Measurements from ENCODE around the gene SHISA8.
A peak's percentile ranks its signal among the peaks of the same experiment; 100 is the strongest.

SHISA8 gene

DNA sequence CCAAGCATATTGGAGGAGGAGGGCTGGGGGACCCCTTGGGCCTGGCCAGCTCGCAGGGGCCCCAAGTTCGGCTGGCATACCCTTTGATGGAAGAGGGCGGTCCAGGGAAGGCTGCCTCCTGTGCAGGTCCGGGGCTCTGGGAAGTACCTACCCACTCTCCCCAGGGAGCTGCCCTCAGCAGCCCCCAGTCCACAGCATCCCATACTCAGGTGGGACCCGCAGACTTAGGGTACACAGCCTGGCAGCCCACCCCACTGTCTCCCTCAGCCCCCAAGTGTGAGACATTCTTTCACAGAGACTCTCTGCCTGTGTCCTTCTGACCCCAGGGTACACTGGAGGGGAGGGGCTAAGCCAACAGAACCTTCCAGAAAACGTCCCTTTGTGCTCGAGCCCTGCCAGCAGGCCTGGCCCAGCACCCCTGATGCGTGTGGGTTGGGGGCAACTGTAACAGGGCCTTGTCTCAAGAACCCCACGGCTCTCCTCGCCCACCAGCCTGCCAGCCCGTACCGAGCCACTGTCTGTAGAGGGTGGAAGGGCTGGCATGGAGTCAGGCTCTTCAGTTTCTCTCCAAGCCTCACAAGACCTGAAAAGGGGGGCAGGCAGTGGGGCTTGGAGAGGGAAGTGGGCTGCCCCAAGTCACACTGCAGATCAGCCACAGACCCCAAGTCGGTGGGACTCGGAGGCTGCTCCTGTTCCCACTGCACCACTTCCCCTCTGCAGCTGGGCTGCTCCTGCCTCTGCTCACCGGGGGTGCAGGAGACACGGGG is 18.7 kb upstream of the SHISA8 start:
- no peak for DNase-seq

DNA sequence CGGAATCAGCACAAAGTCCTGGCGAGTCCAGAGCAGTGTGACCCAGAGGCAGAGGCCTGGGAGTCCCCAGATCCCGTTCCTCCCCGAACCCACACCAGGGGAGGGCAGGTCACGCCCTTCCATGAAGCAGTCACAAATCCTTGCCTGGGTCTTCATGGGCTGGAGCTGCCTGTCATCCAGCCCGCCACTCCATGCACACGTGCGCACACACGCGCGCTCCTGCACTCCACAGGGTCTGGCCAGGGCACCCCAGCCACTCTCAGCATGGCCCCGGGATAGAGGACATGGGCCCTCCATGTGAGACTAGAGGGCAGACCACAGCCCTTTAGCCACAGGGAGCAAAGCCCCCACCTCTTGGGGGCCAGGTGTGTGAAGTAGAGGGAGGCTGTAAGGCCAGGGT is 17.5 kb upstream of the SHISA8 start:
- no peak for DNase-seq

DNA sequence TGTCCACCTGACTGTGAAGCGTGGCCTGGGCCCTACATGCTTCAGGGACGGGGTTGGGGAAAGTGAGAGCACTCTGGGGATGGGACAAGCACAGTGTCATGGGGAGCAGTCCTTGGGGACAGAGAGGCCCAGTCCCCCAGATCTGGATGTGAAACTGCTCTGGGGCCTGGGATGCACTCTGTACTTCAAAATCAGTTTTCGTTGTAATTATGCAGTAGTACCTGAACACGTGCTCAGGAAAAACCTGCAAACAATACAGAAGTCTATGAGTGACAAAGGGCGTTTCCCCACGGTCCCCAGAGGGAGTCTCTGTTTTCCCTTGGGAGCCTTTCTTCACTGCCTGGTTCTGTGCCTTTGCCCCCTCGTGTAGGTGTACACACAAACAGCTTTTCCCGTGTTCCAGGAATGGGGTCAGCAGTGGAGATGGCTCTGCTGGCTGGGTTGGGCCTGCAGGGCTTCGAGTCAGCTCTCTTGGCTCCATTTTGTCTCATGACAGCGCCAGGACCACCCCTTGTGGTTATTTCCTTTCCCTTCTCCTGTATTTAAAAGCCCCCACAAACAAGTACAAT is 16.9 kb upstream of the SHISA8 start:
- no peak for DNase-seq

DNA sequence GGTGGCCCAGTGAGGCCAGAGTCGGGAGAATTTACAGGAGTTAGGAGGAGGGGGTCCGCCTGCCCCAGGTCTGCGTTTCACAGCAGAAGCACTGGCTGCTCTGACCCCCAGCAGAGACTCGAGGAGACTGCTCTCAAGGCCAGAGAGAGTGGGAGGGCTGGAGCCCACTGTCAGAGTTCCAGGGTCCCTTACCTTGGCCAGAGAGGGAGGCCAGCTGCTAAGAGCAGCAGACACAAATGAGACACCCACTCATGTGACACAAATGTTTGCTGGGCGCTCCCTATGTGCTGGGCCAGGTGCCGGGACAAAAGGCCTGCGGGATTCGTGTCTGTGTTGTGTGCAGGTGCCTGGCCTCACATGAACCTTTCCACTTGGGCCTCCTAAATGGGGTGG is 14.5 kb upstream of the SHISA8 start:
- DNase-seq: no peak

DNA sequence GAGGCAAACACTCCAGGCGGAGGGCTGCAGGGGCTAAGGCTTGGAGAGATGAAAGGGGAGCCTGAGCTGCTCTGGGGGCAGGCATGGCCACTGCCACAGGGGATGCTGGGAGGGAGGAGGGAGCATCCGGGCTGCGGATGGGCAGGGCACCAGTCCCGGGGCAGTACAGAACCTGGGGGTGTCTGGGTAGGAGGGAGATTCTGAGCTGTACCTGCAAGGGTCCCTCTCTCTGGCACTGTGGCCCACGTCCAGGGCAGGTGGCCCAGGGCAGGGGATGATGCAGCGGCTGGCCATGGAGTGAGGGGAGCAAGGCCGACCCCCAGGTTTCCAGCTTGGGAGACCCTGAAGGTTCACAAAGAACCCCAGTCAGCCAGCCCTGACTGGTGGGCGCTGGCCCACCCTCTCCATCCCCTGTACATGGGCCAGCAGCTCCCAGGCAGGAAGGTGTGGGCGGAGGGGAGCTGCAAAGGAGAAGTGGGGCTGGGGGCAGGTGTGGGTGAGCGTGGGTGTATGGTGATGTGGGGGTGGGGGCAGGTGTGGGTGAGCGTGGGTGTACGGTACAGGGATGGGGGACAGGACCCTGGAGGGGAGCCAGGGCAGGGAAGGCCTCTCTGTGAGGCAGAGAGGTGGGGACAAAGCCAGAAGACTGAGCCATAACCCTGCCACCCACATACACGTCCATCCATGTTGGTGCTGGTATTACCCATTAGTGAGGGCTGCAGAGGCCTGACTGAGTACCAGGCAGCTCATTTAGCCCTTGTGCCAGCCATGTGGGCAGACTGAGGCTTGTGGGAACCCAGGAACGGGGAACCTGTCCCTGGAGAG is 13.9 kb upstream of the SHISA8 start:
- DNase-seq: no peak

DNA sequence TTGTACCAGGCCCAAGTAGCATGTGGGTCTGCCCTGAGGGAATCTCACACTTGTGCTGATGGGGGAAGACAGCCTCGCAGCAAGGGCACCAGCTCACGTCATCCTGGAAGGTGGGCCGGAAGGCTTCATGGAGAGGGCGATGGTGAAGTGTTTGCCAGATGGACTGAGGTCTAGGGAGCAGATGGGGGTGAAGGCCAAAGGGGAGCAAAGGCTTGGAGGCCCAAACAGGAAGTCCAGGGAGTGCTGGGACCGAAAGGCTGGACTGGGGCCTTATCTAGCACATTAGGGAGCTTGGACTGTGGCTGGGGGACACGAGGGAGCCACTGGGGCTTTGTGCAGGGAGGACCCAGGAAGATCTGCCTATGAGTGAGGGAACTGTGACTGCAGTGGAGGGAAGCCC is 12.9 kb upstream of the SHISA8 start:
- DNase-seq: no peak

DNA sequence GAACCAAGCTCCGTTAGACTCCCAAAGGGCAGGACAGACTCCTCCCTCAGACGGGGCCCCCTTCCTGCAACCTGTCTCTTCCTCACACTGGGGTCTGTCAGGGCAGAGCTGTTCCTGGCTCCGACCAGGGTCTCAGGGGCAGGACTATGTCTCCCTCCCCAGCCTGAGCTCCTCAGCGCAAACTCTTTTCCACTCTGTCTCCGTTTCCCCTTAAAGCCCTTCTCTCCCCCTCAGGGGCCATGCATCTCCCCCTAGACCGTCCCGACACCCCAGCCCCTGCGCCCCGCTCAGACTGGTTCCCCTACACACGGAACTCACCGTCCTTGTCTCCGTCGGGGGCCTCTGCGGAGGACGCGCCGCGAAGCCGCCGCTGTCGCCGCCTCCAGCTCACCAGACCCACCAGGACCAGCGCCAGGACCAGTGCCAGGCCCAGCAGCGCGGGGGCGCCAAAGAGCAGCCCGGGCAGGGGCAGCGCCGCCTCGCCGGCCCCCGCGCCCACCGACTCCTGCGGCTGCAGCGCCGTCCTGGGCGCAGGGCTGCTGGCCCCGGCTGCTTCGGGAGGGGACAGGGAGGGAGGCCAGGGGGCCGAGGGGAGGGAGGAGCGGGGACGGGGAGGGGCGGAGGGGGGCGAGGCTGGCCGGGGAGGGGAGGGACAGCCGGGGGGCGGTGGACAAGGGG is 11.0 kb upstream of the SHISA8 start:
- no peak for DNase-seq

DNA sequence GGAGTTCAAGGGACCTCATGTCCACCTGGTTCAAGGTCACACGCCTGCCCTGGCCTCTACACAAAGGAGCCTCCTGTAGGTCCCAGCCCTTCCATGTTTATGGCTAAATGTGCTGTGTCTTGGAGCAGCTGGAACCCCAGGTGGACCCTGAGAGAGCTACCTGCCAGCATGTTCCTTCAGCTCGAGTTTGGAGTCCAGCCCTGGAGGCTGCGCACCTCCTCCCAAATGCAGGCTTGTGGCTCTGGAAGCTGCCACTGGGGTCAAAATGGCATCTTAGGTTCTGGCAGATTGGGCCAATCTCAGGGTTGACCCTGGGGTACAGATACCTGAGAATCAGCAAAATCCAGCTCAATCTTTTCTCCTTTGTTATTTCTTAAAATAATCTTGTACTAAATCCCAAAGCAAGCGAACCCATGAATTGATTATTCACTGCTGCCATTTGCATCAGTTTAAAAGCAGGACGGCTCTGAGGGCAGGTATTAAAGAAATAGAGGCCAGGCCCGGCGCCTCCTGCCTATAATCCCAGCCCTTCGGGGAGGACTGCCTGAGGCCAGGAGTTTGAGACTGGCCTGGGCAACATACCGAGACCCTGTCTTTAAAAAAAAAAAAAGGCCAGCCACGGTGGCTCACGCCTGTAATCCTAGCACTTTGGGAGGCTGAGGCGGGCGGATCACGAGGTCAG is 8.9 kb upstream of the SHISA8 start:
- DNase-seq: no peak

DNA sequence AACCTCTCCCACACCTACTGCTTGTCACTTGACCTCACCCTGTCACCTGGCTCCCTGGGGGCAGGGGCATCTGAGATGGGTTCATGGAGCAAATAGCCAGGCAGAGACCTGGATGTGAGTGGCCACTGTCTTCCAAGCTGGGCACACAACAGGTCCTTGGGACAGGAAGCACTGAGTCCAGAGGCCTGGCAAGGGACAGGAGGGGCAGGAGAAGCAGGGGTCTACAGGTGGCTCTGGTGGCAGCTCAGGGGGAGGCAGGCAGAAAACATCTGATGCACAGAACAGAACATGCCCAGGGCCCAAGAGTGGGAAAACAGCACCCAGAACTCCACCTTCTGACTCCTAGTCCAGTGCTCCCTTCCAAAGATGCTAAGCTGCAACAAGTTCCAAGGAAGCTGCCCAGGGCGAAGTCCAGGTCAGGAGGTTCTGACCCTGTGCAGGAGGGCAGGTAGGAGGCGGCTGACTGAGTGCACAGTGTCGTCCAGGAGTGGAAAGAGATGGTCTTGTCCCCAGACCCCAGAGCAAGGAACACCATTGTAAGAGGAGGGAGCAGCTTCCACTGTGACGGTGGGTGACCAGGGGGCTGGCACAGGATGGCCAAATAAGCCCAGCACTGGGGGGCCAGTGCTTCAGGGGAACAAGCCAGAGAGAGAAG is 8.2 kb upstream of the SHISA8 start:
- no peak for DNase-seq

DNA sequence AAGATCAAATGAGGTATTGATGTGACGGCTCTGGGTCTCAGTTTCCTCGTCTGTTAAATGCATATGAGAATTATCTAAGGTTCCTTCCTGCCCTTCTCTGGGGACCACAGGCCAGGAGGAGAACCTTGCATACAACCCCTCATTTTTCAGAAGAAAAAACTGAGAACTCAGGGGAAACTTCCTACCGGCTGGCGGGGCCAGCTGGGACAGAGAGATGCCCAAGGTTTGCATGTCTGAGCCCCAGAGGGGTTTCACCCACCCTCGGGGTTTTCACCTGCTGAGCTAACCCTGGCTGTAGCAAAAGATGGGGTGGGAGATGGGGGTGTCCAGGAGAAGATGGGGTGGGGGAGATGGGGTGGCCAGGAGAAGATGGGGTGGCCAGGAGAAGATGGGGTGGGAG is 7.5 kb upstream of the SHISA8 start:
- DNase-seq: no peak

DNA sequence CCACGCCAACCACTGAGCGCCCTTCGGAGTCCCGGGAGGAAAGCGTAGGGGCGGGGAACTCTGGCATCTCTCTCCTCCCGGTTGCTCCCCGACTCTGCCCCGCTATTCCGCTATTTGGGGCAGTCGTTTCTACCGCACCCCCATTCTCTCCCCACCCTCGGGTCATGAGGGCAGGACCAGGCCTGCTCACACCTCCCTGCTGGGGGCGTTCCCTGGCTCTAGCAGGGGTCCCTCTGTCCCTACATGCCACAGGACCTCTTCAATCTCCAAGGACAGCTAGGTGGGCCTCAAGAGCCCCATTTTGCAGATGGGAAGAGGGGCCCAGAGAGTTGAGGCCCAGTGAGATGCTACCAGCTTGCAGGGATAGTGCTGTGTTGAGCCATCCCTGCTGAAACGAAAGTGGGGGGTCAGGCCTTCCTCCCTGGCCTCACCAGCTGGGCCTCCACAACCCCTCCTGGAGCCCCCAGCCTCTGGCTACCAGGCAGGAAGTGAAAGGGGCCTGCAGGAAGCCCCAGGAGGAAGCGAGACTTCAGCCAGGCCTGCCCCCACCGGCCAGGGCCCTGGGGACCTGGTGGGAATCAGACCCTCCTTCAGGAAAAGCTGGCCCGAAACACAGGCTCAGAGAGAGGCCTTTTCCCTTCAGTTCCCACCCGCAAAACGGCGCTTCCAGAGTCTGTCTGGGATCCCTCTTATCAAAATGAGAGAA is 5.5 kb upstream of the SHISA8 start:
- no peak for DNase-seq

DNA sequence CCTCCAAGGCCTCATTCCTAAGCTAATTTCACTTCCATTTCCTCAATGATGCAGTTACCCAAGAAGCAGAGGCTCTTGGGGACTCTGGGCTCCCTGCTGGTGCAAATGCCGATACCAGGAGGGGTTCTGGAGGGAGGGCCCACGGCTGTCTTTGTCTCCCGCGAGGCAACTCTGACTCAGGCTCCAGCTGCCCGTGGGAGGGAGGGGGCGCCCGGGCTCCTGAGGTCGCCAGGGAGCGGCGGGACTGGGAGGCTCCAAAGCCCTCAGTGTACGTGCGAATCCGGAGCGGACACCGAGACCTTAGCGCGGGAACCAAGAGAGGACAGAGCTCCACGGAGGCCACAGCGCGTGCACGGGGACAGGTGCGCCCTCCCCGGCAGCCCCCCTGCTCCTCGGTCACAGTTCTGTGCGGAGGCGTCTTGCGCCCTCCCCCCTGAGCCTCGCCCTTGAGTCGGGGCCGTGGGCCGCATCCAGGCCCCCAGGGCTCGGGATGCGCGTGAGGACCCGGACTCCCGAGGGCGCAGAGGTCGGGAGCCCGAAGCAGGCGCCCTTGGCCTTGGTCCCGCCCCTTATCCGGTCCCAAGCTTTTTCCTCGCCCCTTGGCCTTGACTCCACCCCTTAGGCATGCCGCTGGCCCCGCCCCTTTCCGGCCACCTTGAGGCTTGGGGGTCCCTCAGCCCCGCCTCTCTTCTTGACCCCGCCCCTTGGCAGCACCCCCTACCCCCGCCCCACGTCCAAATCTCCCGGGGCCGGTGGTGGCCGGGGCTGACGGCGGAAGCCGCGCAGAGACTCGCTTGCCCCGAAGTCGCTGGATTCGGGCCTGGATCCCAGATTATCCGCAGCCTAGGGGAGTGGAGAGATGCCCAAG is 4.7 kb upstream of the SHISA8 start:
- peak; percentile 65 for DNase-seq

DNA sequence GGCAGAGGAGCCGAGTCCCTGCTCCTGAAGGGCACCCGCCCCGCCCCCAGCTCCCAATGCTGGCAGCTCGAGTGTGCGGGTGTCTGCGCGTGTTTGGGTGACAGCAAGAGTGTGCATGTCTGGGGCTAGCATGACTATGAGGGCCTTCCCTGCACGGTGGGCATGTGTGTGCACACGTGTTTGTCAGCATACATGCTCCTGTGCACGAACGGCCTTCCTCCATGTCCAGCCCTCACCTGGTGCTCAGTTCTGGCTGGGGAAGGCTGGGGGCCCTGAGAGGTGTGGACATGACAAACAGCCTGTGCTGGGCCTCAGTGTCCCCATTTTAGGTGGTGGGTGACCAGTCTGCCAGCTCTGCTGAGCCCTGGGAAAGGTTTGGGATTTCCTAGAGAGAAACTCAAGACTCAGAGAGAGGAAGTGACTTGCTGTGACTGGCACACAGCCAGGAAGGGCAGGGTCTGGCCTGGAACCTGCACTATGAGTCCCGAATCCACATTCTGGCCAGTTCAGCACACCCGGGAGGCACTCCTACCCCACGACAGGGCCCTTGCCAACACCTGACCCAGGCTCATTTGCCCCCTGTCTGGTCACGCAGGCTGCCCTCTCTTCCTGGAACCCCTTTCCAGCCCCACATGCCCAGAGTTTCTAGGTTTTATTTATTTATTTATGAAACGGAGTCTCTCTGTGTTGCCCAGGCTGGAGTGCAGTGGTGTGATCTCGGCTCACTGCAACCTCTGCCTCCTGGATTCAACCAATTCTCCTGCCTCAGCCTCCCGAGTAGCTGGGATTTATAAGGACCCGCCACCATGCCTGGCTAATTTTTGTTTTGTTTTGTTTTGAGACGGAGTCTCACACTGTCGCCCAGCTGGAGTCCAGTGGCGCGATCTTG is 3.3 kb upstream of the SHISA8 start:
- DNase-seq: no peak

DNA sequence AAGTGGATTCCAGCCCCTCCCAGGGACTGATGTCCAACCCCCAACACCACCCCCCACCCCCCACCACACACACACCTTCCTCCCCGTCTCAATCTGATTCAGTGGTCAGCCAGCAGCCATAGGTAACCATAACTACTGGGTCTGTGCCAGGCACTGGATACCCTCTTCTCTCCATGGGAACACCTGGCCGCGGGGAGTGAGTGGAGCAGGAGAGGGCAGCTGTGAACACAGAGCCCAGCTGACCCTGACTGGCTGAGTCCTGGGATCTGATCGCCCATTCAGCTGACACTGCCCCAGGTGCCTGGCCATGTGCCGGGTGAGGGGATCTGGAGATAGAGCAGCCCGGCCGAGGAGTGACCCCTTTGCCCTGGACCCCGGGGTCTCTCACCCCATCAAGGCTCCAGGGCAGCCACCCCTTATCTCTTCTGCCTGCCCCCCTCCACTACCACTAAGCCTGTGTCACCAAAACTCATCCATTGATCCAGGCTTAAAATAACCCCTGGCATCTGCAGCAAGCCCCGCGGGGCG is 2.6 kb upstream of the SHISA8 start:
- DNase-seq: no peak

DNA sequence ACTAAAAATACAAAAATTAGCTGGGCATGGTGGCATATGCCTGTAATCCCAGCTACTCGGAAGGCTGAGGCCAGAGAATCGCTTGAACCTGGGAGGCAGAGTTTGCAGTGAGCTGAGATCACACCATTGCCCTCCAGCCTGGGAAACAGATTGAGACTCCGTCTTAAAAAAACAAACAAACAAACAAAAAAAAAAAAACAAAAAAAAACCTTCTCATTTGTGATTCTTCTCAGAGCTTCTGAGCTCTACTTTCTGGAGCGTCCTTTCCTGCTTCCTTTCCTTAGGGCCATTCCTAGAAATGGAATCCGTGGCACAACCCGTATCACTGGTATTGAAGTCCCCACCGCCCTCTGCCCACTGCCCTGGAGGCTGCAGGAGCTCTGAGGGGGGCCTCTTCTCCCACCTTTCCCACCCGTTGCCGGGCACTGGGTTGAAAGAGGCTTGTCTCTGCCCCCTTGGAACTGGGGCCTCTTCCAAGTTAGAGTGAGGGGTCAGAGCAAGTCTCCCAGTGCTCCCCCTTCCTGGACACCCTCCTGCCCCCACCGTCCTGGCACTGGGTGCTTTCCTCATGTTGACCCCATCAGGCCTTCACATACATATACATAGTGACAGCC is 2.0 kb upstream of the SHISA8 start:
- no peak for DNase-seq

DNA sequence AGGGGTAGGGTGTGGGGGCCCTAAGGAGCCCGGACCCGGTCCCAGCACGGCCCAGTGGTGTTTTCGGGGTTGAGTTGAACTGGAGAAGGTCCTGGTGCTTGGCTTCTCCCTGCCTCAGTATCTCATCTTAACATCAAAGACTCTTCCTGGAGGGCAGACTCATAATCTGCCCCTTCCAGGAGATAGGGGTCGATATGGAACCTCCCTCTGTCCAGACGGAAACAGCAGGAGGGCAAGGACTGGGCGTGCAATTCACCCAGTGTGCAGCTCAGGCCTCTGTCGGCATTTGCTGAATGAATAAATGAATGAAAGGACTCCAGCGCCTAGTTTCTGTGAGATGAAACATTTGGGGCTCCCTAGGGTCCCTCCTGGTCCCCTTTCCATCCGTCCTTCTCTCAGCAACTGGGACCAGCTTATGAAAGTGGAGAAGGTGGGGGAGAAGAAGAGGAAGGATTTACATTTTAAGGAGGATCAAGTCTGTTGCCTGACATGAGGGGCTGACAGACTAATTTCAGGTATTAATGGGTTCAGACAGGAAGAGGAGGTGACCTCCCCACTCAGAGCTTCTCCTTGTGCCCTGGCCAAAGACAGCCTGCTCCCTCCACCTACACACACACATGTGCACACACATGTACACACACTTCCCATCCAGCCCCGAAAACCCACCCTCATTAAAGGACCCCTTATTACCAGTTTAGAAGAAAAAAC is 1.1 kb upstream of the SHISA8 start:
- DNase-seq: no peak

DNA sequence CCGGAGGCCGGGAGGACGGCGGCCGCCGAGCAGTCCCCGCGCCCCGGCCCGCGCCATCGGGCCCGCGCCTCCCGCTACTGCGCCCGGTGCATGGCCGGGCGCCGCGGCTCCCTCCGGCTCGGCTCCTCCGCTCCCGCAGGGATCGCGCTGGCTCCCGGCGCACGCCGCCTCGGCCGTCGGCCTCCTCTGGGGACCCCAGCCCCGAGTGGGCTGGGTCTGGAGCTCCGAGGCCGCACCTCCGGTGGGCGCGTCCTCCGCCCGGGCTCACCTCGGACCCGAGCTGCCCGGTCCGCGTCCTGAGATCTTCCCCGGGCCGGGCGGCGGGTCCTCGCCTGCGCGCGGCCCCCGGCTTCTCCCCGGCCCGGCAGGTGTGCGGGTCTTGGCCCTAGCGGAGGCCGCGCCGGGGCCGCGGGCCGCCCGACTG is 251 bp downstream of the SHISA8 start:
- DNase-seq: no peak

Data from retina (tissue), 1 donor.